Activated T-cell treated with anti-CD3 and anti-CD28 coated beads, Interleukin-2, amount 50 U/mL, for 1 hour (primary cell): ENCODE data around the gene WNK3.
A peak's percentile ranks its signal among the peaks of the same experiment; 100 is the strongest.
"Not testable (repeated sequence)": the region's sequence is repeated elsewhere in the genome, so short reads cannot be mapped to it uniquely, and the experiment has no call there.

Source experiments
- DNase-seq: peaks from one replicate; pipeline ENCODE4 v3.0.0-alpha.2; 2020

Gene WNK3

GRCh38 chrX:54357414-54358377, at the start of gene WNK3:
TSS of gene WNK3 (minus strand) at chrX:54358046.
- peak; percentile 42 for DNase-seq

DNA sequence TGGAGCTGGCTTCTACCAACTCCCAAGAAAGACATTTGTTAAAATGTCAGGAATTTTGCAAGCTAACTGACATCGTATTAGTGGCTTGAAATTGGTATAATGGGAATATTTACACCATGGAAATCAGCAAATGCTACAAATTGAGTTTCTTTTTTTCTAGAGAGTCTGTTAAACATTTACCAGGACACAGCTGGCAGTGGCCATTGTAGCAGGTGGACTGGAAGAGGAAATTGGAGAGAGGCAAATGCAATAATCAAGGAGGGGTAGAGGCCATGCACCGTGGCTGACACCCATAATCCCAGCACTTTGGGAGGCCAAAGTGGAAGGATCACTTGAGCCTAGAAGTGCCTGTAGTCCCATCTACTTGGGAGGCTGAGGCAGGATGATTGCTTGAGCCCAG, 49.4 kb upstream of the WNK3 start:
- no peak for DNase-seq

DNA sequence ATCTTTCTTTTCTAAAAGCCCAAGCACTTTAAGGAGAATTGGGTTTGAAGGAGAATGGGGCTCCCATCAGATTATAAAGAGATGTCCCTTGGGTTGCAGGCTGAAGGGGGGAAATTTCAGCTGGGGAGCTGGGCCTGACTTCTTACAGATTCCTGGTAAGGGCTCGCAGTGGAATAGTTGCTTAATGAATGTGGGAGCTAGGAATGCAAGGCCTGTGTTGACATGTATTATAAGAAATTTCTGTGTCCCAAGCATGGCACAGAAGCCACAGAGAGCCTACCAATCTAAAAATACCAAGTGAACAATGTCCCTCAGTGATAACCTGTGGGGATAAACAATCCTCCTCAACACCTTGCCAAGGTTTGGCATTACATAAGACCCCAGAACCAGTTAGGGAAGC, 39.3 kb upstream of the WNK3 start:
- DNase-seq = no peak

DNA sequence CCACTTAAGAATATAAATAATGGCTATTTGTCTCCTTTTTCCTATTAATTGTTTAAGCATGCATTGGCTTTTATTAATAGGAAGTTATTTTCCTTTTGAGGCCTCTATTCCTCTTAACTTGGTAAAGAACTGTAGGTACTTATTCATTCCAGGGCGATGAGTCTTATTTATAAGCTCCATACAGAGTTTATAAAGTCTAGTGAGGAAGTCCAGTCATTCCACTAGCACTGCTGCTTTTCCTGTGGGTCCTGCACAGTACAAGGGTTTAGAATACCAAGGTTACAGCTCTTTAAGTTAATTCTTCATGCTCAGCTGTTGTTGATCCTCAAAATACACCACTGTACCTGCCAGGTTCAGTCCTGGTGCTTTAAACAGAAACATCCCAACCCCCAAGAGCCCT, 28.5 kb upstream of the WNK3 start:
- DNase-seq = no peak

GRCh38 chrX:54384661-54385060, 26.8 kb upstream of the WNK3 start:
- DNase-seq = not testable (repeated sequence)

DNA sequence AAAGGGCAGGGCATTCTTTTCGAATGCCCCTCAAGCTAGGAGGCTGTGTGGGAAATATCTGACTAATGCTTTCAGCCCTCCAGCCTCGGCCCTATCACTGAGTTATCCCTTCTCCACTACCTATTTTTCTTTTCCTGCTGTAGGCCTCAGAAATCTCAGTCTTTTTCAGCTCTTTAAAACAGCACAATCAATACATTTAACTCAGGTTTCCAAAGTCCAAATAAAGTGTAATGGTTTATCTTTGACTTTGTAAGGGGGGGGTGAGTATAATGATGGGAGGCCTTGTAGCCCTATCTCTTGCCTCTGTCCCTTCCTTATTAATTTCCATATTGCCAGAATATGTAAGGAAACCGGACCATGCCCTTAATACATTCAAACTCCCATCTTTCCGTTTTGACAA, 1.6 kb upstream of the WNK3 start:
- no peak for DNase-seq

GRCh38 chrX:54358424-54359211, 772 bp upstream of the WNK3 start:
- peak; percentile 53 for DNase-seq

GRCh38 chrX:54352677-54353076, 5.2 kb downstream of the WNK3 start:
- DNase-seq = no peak

GRCh38 chrX:54337383-54337782, 20.5 kb downstream of the WNK3 start:
- DNase-seq = not testable (repeated sequence)

GRCh38 chrX:54325077-54325476, 32.8 kb downstream of the WNK3 start:
- no peak for DNase-seq

GRCh38 chrX:54320067-54320466, 37.8 kb downstream of the WNK3 start:
- DNase-seq = no peak

DNA sequence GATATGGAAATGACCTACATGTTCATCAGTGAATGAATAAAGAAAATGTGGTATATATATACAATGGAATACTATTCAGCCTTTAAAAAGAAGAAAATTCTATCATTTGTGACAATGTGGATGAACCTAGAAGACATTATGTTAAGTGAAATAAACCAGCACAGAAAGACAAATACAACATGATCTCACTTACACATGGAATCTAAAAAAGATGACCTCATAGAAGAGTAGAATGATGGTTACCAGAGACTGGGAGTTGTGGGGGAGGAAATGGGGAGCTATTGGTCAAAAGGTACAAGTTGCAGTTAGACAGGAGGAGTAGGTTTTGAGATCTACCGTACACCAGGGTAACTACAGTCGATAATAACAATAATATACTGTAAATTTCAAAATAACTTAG, 51.5 kb downstream of the WNK3 start:
- no peak for DNase-seq

DNA sequence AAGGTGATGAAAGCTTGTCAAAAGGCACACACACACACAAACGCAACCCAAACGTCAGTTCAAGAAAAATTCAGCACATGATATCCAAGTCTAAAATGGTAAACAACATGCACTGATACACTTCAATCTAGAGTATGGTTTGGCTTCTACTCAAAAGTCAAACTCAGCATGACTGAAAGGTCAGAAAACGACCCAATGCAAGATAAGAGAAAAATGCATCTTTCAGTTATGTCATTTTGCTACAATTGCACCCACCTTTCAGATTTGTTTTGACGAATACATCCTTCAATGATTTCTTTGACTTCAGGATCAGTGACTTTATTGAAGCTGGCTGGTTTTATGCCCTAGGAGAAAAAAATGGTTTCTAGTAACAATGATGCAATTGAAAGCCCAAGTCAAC, 56.3 kb downstream of the WNK3 start:
- DNase-seq = no peak

- DNase-seq = no peak
Observed at GRCh38 chrX:54294306-54294705, 63.5 kb downstream of the WNK3 start.

- no peak for DNase-seq
Observed at GRCh38 chrX:54292755-54293154, 65.1 kb downstream of the WNK3 start.

GRCh38 chrX:54291758-54292157, 66.1 kb downstream of the WNK3 start:
- DNase-seq = no peak

DNA sequence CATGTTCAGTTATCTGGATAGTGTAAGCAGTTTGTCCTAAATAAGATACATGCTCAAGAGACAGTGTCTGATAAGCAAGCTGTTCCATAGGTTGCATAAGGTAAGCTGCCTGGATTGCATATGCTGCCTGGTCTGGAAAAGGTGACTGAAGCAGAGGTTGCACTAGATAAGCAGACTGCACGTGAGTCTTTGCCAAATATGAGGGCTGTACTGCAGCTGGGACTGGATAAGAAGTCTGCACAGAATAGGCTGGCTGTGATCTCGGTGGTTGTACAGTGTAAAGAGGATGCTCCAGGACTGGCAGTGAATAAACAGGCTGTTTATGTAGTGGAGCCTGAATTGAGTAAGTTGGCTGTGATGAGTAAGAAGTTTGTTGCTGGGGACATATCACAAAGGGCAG, 68.9 kb downstream of the WNK3 start:
- no peak for DNase-seq

GRCh38 chrX:54288277-54288676, 69.6 kb downstream of the WNK3 start:
- DNase-seq = no peak

GRCh38 chrX:54281676-54282075, 76.2 kb downstream of the WNK3 start:
- no peak for DNase-seq

GRCh38 chrX:54280466-54280865, 77.4 kb downstream of the WNK3 start:
- no peak for DNase-seq

- DNase-seq = no peak
Observed at GRCh38 chrX:54271664-54272063, 86.2 kb downstream of the WNK3 start.

DNA sequence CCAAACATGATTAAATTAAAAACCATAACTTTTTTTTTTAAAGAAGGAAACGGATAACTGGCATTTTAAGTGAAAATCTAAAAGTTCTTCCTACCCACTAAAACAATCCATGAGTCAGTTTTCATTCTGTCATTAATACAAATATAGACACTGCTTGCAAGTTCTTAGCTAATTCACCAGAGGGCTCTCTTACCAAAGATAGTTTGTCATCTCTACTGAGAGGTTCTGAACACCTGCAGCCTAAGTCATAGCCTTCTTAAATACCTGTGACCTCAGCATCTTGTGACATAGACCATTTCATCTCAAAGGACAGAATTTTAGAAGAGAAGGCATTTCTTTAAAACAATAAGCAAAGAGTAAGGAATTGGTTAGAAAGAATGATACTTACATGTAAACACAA, 109.5 kb downstream of the WNK3 start:
- DNase-seq = no peak

GRCh38 chrX:54246866-54247265, 111.0 kb downstream of the WNK3 start:
- DNase-seq = no peak

DNA sequence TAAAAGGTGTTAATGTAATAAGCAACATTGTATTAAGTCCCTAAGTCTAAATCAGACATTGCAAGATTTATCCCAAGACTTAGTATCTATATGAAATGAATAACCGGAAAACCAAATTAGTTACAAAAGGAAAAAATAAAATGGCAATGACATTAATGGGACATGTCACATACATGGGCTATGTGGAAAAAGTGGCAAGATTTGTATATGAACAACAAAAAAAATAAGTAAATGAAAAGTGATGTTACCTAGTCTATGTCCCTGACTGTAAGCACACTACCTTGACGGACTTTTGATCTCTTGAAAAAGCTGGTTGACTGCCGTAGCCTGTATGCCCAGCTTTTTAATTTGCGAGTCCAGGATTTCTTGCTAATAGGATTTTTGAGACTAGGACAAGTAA, 119.3 kb downstream of the WNK3 start:
- no peak for DNase-seq
